Activated CD4-positive, alpha-beta T cell treated with anti-CD3 and anti-CD28 coated beads, Interleukin-2, amount 10 ng/mL, durations not matched to agents 7 days and 5 days (primary cell): ENCODE measurements around the gene PRKAR2B. TPM values are rescaled to one million over a fixed set of nuclear protein-coding genes. Genes with fewer than 3 reads are reported as not detected.
A peak's percentile ranks its signal among the peaks of the same experiment; 100 is the strongest.

Experiments
- CTCF ChIA-PET: fragments of 350-600 bp; sonication (Branson Sonifier 250); formaldehyde crosslinking; loops from one replicate; lab custom pipeline; 2021; ENCODE audit warnings: antibody characterized with exemption; lab: Charles Lee
- POLR2A ChIA-PET: fragments of 350-600 bp; sonication (Branson Sonifier 250); formaldehyde crosslinking; loops from one replicate; lab custom pipeline; 2021; ENCODE audit warnings: antibody characterized with exemption; lab: Charles Lee
- DNase-seq: peaks from one replicate; pipeline ENCODE4 v3.0.0-alpha.2; 2020
- H3K27ac Mint-ChIP-seq: one replicate; pipeline ENCODE4 v1.8.0; 2021; ENCODE audit warnings: mild to moderate bottlenecking, moderate library complexity, mixed read lengths
- H3K27me3 Mint-ChIP-seq: one replicate; pipeline ENCODE4 v1.8.0; 2021; ENCODE audit warnings: mixed read lengths
- H3K36me3 Mint-ChIP-seq: one replicate; pipeline ENCODE4 v1.8.0; 2021; ENCODE audit warnings: low read depth, mixed read lengths
- H3K4me1 Mint-ChIP-seq: one replicate; pipeline ENCODE4 v1.8.0; 2021; ENCODE audit warnings: mixed read lengths
- H3K4me3 Mint-ChIP-seq: one replicate; pipeline ENCODE4 v1.8.0; 2021; ENCODE audit warnings: mild to moderate bottlenecking, moderate library complexity, mixed read lengths
- H3K9me3 Mint-ChIP-seq: one replicate; pipeline ENCODE4 v1.8.0; 2021; ENCODE audit warnings: mixed read lengths
- total RNA-seq, 2 experiments: library from RNA; stranded (reverse); gene quantifications; one replicate each; pipeline ENCODE4 v1.2.3, GENCODE V29; 2021

PRKAR2B gene
- total RNA-seq, 2 experiments from 2014 or later: 1.2 to 1.4 TPM

DNA sequence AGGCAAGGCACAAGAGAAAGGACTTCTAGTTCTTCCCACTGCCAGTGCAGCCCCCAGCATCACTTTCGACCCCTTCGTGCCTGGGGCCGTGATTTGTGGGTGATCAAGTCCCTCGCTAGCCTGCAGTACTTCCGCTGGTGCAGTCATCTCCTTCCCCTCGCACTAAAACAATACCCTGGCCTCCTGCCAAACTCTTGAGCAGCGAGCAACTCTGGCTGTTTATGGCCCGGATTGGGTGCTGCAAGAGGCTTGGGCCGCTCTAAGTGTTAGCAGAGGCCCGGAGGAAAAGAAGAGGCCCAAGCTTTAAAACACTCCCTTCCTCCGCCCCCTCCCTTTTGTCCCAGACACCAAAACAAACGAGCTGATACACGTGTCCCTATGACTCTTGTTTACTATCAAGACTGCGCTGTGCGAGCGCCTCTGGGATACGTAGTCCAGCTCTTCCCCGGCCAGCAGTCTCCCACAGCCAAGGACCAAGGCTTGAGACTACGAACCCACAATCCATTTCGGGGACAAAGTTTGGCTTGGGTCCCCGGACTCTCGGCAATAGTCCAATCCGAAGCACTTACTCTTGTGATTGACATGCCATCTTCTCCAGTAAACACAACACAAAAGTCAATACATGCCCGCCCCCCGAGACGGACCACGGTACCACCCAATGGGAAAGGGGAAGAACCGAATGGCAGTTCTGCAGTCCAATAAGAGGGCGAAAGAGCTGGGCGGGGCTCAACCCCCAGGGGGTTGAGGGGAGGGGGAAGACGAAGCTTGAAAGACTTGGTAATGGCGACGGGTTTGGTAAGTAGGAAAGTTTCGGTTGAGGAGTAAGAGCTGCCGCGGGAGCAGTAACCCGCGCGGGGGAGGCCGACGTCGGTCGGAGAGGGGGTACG lies 124.0 kb downstream of the PRKAR2B start, which contains the start of gene HBP1:
Gene HBP1, plus strand, starts transcription at position 771 of the 887 bp plus-strand sequence. CDS start 10,891 bp downstream, outside the sequence.
- peak; percentile 99 for DNase-seq
- no peaks in the 10 kb centered on the region for H3K9me3 Mint-ChIP-seq
- H3K4me3 Mint-ChIP-seq: peak within 1 kb of the TSS; percentile 95
- H3K36me3 Mint-ChIP-seq: peaks cover 6% of the 10 kb centered on the region
- peaks cover 38% of the 10 kb centered on the region for H3K4me1 Mint-ChIP-seq
- ChIA-PET POLR2A (interaction anchor here (0.6 to 2.1 kb wide), 3 partner anchors 14 to 1056 kb away, joined by 3 to 10 read pairs (median 3); partner anchors contain the start of genes CBLL1 and SYPL1), CTCF (interaction anchor here (0.6 to 1.9 kb wide), 12 partner anchors 9 to 699 kb away, joined by 3 to 8 read pairs (median 3); partner anchors contain the start of gene CBLL1)
- H3K27ac Mint-ChIP-seq: peak within 1 kb of the TSS; percentile 99
- peaks cover 7% of the 10 kb centered on the region for H3K27me3 Mint-ChIP-seq

GRCh38 chr7:107169120-107170050 lies 124.9 kb downstream of the PRKAR2B start:
- POLR2A ChIA-PET: interaction anchor here (2.1 kb wide), 1 partner anchor 574 kb away, joined by 10 read pairs; the partner anchor contains the start of gene CBLL1
- peak; percentile 89 for DNase-seq
- Mint-ChIP-seq H3K27ac (peak overlapping the region; percentile 99), H3K9me3 (no peaks in the 10 kb centered on the region), H3K36me3 (peaks cover 8% of the 10 kb centered on the region), H3K27me3 (peaks cover 5% of the 10 kb centered on the region), H3K4me3 (peak overlapping the region; percentile 95), H3K4me1 (peaks cover 48% of the 10 kb centered on the region)
- CTCF ChIA-PET: interaction anchor here (0.6 to 1.9 kb wide), 3 partner anchors 19 to 574 kb away, joined by 3 to 8 read pairs (median 5); partner anchors contain the start of gene CBLL1

DNA sequence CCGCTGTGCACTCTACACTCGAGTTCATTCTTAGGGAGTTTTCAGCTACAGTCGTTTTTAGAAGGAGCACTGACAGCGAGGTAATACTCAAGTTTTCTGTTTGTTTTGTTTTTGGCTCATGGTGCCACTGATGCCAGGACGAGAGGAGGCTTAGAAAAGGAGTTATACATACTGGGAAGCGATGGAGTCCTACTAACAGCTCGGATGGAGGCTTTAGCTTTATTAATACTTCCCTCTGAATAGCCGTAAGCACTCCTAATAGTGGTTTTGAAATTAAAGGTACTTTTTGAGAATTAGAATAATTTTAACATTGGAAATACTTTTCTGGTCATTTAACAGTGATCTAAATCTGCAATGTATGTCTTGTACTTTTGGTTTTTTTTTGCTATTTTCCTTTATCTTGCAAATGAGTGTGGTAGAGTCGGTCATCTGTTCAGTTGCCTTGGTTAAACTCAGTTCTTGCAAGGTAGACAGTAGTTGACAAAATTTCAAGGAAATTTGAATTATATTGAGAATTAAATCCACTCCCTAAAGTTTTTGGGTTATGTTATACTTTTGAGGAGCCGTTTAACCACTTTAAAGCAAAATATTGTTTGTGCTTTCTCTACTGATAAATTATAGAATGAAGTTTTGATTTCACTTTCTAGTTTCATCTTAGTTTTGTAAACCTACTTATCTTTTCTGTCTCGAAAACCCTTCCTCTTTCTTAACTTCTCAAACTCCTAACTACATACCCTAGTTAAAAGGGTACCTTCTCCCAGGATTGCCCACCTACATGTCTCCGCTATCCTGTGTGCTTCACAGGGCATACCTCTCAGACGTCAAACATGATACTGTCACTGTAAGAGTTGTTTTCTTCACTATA lies 125.8 kb downstream of the PRKAR2B start:
- Mint-ChIP-seq H3K4me3 (peak overlapping the region; percentile 95), H3K4me1 (peaks cover 55% of the 10 kb centered on the region), H3K9me3 (no peaks in the 10 kb centered on the region), H3K36me3 (peaks cover 10% of the 10 kb centered on the region), H3K27ac (peak overlapping the region; percentile 99), H3K27me3 (peaks cover 2% of the 10 kb centered on the region)
- no peak for DNase-seq
- ChIA-PET CTCF (interaction anchor here (1.5 to 1.9 kb wide), 2 partner anchors 20 to 573 kb away, joined by 5 to 8 read pairs; partner anchors contain the start of gene CBLL1), POLR2A (interaction anchor here (2.1 kb wide), 1 partner anchor 573 kb away, joined by 10 read pairs; the partner anchor contains the start of gene CBLL1)

GRCh38 chr7:107171496-107171895 lies 127.0 kb downstream of the PRKAR2B start:
- POLR2A ChIA-PET: no interaction called here
- H3K27ac Mint-ChIP-seq: peak overlapping the region; percentile 19
- H3K27me3 Mint-ChIP-seq: no peaks in the 10 kb centered on the region
- peak overlapping the region; percentile 41 for H3K4me3 Mint-ChIP-seq
- peaks cover 53% of the 10 kb centered on the region for H3K4me1 Mint-ChIP-seq
- CTCF ChIA-PET: interaction anchor here (0.7 kb wide), 1 partner anchor 23 kb away, joined by 3 read pairs; no protein-coding TSS in a partner anchor
- H3K9me3 Mint-ChIP-seq: no peaks in the 10 kb centered on the region
- no peak for DNase-seq
- peaks cover 10% of the 10 kb centered on the region for H3K36me3 Mint-ChIP-seq

- ChIA-PET POLR2A (no interaction called here), CTCF (interaction anchor here (0.7 kb wide), 1 partner anchor 22 kb away, joined by 3 read pairs; no protein-coding TSS in a partner anchor)
- Mint-ChIP-seq H3K36me3 (peaks cover 10% of the 10 kb centered on the region), H3K9me3 (no peaks in the 10 kb centered on the region), H3K27ac (no peak overlapping the region), H3K4me3 (peak overlapping the region; percentile 44), H3K4me1 (peaks cover 50% of the 10 kb centered on the region), H3K27me3 (no peaks in the 10 kb centered on the region)
- DNase-seq: no peak
Observed at GRCh38 chr7:107172276-107173032, 127.9 kb downstream of the PRKAR2B start.

DNA sequence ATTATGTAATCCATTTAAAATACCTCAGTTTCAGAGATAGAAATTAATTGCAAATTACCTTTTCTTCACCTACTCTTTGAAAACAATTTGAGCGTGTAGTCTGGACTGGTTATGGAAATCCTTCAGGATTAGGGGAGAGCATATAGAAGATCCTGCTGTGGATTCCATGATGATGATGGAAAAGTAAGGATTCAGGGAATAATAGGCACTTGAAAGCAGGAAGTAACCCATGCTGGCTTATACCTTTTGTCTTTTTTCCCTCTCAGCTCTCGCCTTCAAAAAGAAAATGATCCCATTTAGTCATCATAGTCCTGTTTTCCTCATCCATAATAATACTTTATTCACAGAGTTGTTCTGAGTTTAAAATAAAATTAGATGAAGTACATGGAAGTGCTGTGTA lies 128.7 kb downstream of the PRKAR2B start:
- DNase-seq: no peak
- CTCF ChIA-PET: no interaction called here
- Mint-ChIP-seq H3K9me3 (no peaks in the 10 kb centered on the region), H3K36me3 (peaks cover 11% of the 10 kb centered on the region), H3K27me3 (no peaks in the 10 kb centered on the region), H3K4me1 (peaks cover 42% of the 10 kb centered on the region), H3K4me3 (no peak overlapping the region), H3K27ac (no peak overlapping the region)
- POLR2A ChIA-PET: no interaction called here

GRCh38 chr7:107173691-107174406 lies 129.3 kb downstream of the PRKAR2B start:
- peak overlapping the region; percentile 9 for H3K4me3 Mint-ChIP-seq
- no peaks in the 10 kb centered on the region for H3K27me3 Mint-ChIP-seq
- DNase-seq: no peak
- POLR2A ChIA-PET: no interaction called here
- CTCF ChIA-PET: interaction anchor here (0.6 to 1.2 kb wide), 4 partner anchors 17 to 32 kb away, joined by 3 to 4 read pairs (median 3); no protein-coding TSS in a partner anchor
- H3K9me3 Mint-ChIP-seq: no peaks in the 10 kb centered on the region
- H3K27ac Mint-ChIP-seq: peak overlapping the region; percentile 70
- H3K36me3 Mint-ChIP-seq: peaks cover 11% of the 10 kb centered on the region
- H3K4me1 Mint-ChIP-seq: peaks cover 41% of the 10 kb centered on the region

DNA sequence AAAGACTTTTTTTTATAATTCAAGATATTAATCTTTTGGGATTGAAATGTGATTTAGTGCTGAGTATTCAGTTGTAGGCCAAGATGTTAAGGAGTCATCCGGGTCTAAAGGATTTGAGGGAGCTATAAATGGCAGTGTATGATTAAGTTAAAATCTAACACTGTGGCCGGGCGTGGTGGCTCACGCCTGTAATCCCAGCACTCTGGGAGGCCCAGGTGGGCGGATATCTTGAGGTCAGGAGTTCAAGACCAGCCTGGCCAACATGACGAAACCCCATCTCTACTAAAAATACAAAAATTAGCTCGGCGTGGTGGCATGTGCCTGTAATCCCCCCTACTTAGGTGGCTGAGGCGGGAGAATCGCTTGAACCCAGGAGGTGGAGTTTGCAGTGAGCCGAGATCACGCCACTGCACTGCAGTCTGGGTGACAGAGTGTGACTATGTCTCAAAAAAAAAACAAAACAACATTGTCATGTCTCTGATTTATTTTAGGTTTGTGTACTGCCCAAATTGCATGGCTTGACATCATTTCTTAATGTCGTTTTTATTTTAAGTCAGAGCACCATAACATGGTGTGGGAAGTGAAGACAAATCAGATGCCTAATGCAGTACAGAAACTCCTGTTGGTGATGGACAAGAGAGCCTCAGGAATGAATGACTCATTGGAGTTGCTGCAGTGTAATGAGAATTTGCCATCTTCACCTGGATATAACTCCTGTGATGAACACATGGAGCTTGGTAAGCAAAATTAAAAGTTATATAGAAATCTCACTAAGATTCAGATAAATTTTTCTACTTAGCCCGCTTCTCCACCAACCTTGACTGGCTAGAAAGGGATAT lies 135.0 kb downstream of the PRKAR2B start:
- Mint-ChIP-seq H3K36me3 (peaks cover 27% of the 10 kb centered on the region), H3K27ac (no peak overlapping the region), H3K27me3 (no peaks in the 10 kb centered on the region), H3K4me1 (peaks cover 13% of the 10 kb centered on the region), H3K4me3 (no peak overlapping the region), H3K9me3 (no peaks in the 10 kb centered on the region)
- POLR2A ChIA-PET: no interaction called here
- no peak for DNase-seq
- CTCF ChIA-PET: interaction anchor here (1.0 kb wide), 1 partner anchor 11 kb away, joined by 3 read pairs; no protein-coding TSS in a partner anchor

DNA sequence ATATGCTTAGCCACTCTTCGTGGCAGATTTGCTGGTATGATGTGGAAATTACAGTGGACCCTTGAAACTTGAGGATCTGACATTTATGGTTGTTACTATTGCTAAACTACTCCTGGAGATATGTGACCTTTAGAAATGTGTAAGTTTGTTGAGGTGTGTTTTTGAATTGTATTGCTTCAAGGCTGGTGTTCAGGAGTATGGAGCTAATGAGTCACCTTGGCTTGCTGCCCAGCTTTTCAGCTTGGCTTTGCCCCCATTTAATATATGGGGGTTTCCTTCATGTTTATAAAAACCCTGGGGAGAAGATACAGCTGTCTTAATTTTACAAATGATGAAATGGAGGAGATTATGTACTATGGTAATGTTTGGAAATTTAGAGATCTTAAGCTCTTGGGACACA lies 135.9 kb downstream of the PRKAR2B start:
- Mint-ChIP-seq H3K4me3 (no peak overlapping the region), H3K27me3 (no peaks in the 10 kb centered on the region), H3K4me1 (peaks cover 8% of the 10 kb centered on the region), H3K36me3 (peaks cover 31% of the 10 kb centered on the region), H3K27ac (no peak overlapping the region), H3K9me3 (no peaks in the 10 kb centered on the region)
- ChIA-PET POLR2A (no interaction called here), CTCF (interaction anchor here (0.9 to 1.5 kb wide), 3 partner anchors 9 to 40 kb away, joined by 3 read pairs; no protein-coding TSS in a partner anchor)
- no peak for DNase-seq

DNA sequence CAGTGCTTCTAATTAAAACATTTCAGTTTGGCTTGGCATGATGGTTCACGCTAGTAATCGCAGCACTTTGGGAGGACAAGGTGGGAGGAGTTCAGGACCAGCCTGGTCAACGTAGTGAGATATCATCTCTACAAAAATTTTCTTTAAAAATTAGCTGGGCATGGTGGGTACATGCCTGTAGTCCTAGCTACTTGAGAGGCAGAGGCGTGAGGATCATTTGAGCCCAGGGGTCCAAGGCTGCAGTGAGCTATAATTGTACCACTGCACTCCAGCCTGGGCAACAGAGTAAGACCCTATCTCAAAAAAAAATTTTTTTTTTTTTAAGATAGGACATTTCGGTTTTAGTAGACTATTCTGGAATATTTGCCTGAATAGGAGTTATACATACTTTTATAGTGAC lies 136.7 kb downstream of the PRKAR2B start:
- Mint-ChIP-seq H3K4me3 (no peak overlapping the region), H3K27me3 (no peaks in the 10 kb centered on the region), H3K9me3 (no peaks in the 10 kb centered on the region), H3K4me1 (peaks cover 7% of the 10 kb centered on the region), H3K36me3 (peaks cover 34% of the 10 kb centered on the region), H3K27ac (no peak overlapping the region)
- no peak for DNase-seq
- ChIA-PET CTCF (interaction anchor here (1.0 to 1.5 kb wide), 2 partner anchors 8 to 14 kb away, joined by 3 read pairs; no protein-coding TSS in a partner anchor), POLR2A (no interaction called here)
